H9 (cell line): ENCODE measurements around the gene NEURL2. TPM values are rescaled to one million over a fixed set of nuclear protein-coding genes. Genes with fewer than 3 reads are reported as not detected.

Source experiments
- DNase-seq: peaks from one replicate; pipeline ENCODE4 v3.0.0-alpha.2; 2017
- H2AFZ ChIP-seq: one replicate; pipeline ENCODE4 v1.6.1; 2013; ENCODE audit warnings: mild to moderate bottlenecking, low read length, control low read depth, moderate library complexity
- H2AK5ac ChIP-seq: 2 replicates; pipeline ENCODE4 v1.6.1; 2013; ENCODE audit warnings: low read length, control low read depth, mixed read lengths; ENCODE audit not compliant: insufficient read length
- H2BK120ac ChIP-seq: one replicate; pipeline ENCODE4 v1.6.1; 2013; ENCODE audit warnings: low read depth, mild to moderate bottlenecking, low read length, control low read depth, inconsistent platforms; ENCODE audit not compliant: poor library complexity, severe bottlenecking
- H2BK12ac ChIP-seq: 2 replicates; pipeline ENCODE4 v1.6.1; 2013; ENCODE audit warnings: low read length, control low read depth, mixed read lengths, low read depth; ENCODE audit not compliant: insufficient read length
- H2BK15ac ChIP-seq: 2 replicates; pipeline ENCODE4 v1.6.1; 2013; ENCODE audit warnings: low read depth, low read length, control low read depth
- H2BK20ac ChIP-seq: one replicate; pipeline ENCODE4 v1.6.1; 2013; ENCODE audit warnings: low read depth, mild to moderate bottlenecking, low read length, control low read depth, inconsistent platforms; ENCODE audit not compliant: poor library complexity, severe bottlenecking
- H2BK5ac ChIP-seq: 2 replicates; pipeline ENCODE4 v1.6.1; 2013; ENCODE audit warnings: low read length, control low read depth, mixed read lengths; ENCODE audit not compliant: insufficient read length
- H3K14ac ChIP-seq: 2 replicates; pipeline ENCODE4 v1.6.1; 2013; ENCODE audit warnings: low read length, control low read depth; ENCODE audit not compliant: insufficient read depth
- H3K18ac ChIP-seq: 2 replicates; pipeline ENCODE4 v1.6.1; 2013; ENCODE audit warnings: low read depth, mild to moderate bottlenecking, mixed read lengths, low read length, control low read depth; ENCODE audit not compliant: insufficient read length
- H3K23ac ChIP-seq: 2 replicates; pipeline ENCODE4 v1.6.1; 2013; ENCODE audit warnings: low read length, control low read depth, mixed read lengths, low read depth; ENCODE audit not compliant: insufficient read length
- H3K23me2 ChIP-seq: 2 replicates; pipeline ENCODE4 v1.6.1; 2013; ENCODE audit warnings: low read depth, mild to moderate bottlenecking, mixed read lengths, low read length, control low read depth; ENCODE audit not compliant: insufficient read length, poor library complexity, severe bottlenecking
- H3K27ac ChIP-seq: 2 replicates; pipeline ENCODE4 v1.5.1; 2013; ENCODE audit warnings: low read length, control low read depth, mixed read lengths, low read depth; ENCODE audit not compliant: insufficient read length
- H3K27me3 ChIP-seq: 2 replicates; pipeline ENCODE4 v1.6.1; 2013; ENCODE audit warnings: low read length, control low read depth, inconsistent platforms; ENCODE audit not compliant: insufficient read depth
- H3K4ac ChIP-seq: 2 replicates; pipeline ENCODE4 v1.6.1; 2013; ENCODE audit warnings: low read depth, mild to moderate bottlenecking, control low read depth, inconsistent platforms, low read length, moderate library complexity
- H3K4me1 ChIP-seq: 2 replicates; pipeline ENCODE4 v1.6.1; 2013; ENCODE audit warnings: low read length, control low read depth, inconsistent platforms; ENCODE audit not compliant: insufficient read depth
- H3K4me2 ChIP-seq: 2 replicates; pipeline ENCODE4 v1.6.1; 2013; ENCODE audit warnings: low read length, control low read depth, mixed read lengths; ENCODE audit not compliant: insufficient read length, insufficient read depth
- H3K56ac ChIP-seq: 2 replicates; pipeline ENCODE4 v1.6.1; 2013; ENCODE audit warnings: low read depth, mild to moderate bottlenecking, mixed read lengths, low read length, control low read depth; ENCODE audit not compliant: insufficient read length
- H3K79me1 ChIP-seq: 2 replicates; pipeline ENCODE4 v1.6.1; 2013; ENCODE audit warnings: low read depth, mild to moderate bottlenecking, moderate library complexity, low read length, control low read depth, inconsistent platforms; ENCODE audit not compliant: insufficient read depth, poor library complexity, severe bottlenecking
- H3K79me2 ChIP-seq: 2 replicates; pipeline ENCODE4 v1.6.1; 2013; ENCODE audit warnings: low read length, control low read depth, inconsistent platforms; ENCODE audit not compliant: insufficient read depth
- H3K9ac ChIP-seq: 2 replicates; pipeline ENCODE4 v1.6.1; 2013; ENCODE audit warnings: low read length, control low read depth, mixed read lengths; ENCODE audit not compliant: insufficient read length; ENCODE audit errors: extremely low read depth
- H3K9me3 ChIP-seq: one replicate; pipeline ENCODE4 v1.6.1; 2013; ENCODE audit warnings: low read depth, low read length, inconsistent platforms; ENCODE audit not compliant: control insufficient read depth
- H3T11ph ChIP-seq: one replicate; pipeline ENCODE4 v1.6.1; 2013; ENCODE audit warnings: mild to moderate bottlenecking, low read length, control low read depth, inconsistent platforms
- H4K20me1 ChIP-seq: one replicate; pipeline ENCODE4 v1.6.1; 2013; ENCODE audit not compliant: control insufficient read depth, insufficient read length, insufficient read depth
- H4K5ac ChIP-seq: 2 replicates; pipeline ENCODE4 v1.6.1; 2013; ENCODE audit warnings: low read depth, mild to moderate bottlenecking, mixed read lengths, low read length, control low read depth; ENCODE audit not compliant: insufficient read length
- H4K8ac ChIP-seq: replicated peaks from 2 replicates; pipeline ENCODE4 v1.6.1; 2013; ENCODE audit warnings: low read length, control low read depth, mixed read lengths, low read depth; ENCODE audit not compliant: insufficient read length
- H4K91ac ChIP-seq: 2 replicates; pipeline ENCODE4 v1.6.1; 2013; ENCODE audit warnings: low read depth, mild to moderate bottlenecking, moderate library complexity, mixed read lengths, low read length, control low read depth; ENCODE audit not compliant: insufficient read length
- H3K27ac Mint-ChIP-seq, 3 experiments: 2 replicates in 2 of 3; 3 replicates in 1 of 3; pipeline ENCODE4 v1.8.0; 2020 to 2021; ENCODE audit warnings: mixed read lengths in 3 of 3, mild to moderate bottlenecking in 1 of 3, moderate library complexity in 1 of 3
- H3K27me3 Mint-ChIP-seq: 2 replicates; pipeline ENCODE4 v1.8.0; 2021; ENCODE audit warnings: low read depth, mild to moderate bottlenecking, moderate library complexity, mixed read lengths
- H3K36me3 Mint-ChIP-seq, 3 experiments: 2 replicates in 2 of 3; 3 replicates in 1 of 3; pipeline ENCODE4 v1.8.0; 2020 to 2021; ENCODE audit warnings: low read depth in 3 of 3, mixed read lengths in 3 of 3; ENCODE audit not compliant: insufficient read depth in 1 of 3
- H3K4me1 Mint-ChIP-seq, 2 experiments: 2 replicates each; pipeline ENCODE4 v1.8.0; 2020; ENCODE audit warnings: mixed read lengths in 2 of 2
- H3K4me3 Mint-ChIP-seq, 2 experiments: 2 replicates in 1 of 2; 3 replicates in 1 of 2; pipeline ENCODE4 v1.8.0; 2020 to 2021; ENCODE audit warnings: mild to moderate bottlenecking in 2 of 2, mixed read lengths in 2 of 2, moderate library complexity in 1 of 2
- H3K9me3 Mint-ChIP-seq, 2 experiments: 2 replicates in 1 of 2; 3 replicates in 1 of 2; pipeline ENCODE4 v1.8.0; 2020; ENCODE audit warnings: mild to moderate bottlenecking in 2 of 2, mixed read lengths in 2 of 2, moderate library complexity in 1 of 2
- CTCF ChIP-seq: fragments of 200-600 bp; sonication (generic); conservative IDR thresholded peaks from 3 replicates; pipeline ENCODE4 v1.8.0; 2021; ENCODE audit warnings: antibody characterized with exemption, mild to moderate bottlenecking
- WGBS: extraction: QIAGEN DNeasy Blood & Tissue Kit; methylation state at CpG from one replicate; pipeline ENCODE4 v1.1.7; 2013; ENCODE audit warnings: missing lambda C conversion rate, low lambda C conversion rate, mixed read lengths; ENCODE audit not compliant: insufficient read length; ENCODE audit errors: extremely low coverage; 5-methylcytosine and 5-hydroxymethylcytosine counted together
- total RNA-seq: library from RNA; stranded (reverse); gene quantifications from 2 replicates; pipeline ENCODE4 v1.2.1, GENCODE V29; 2021

The NEURL2 gene
- total RNA-seq, 1 experiment from 2014 or later: 5.4 TPM

GRCh38 chr20:45898285-45898684 is 7.3 kb upstream of the NEURL2 start:
- Mint-ChIP-seq H3K4me1 (no peaks in the 10 kb centered on the region), H3K9me3 (no peaks in the 10 kb centered on the region), H3K27me3 (no peaks in the 10 kb centered on the region; the same call in 1 of the 2 replicates), H3K36me3 (peaks cover 27 to 57% (median 52%) of the 10 kb centered on the region in 3 experiments), H3K27ac (no peak overlapping the region), H3K4me3 (no peak overlapping the region)
- no peak for TF ChIP-seq CTCF
- Histone ChIP-seq H3K27me3 (no peaks in the 10 kb centered on the region), H2BK15ac (no peak overlapping the region), H3K56ac (no peak overlapping the region), H3K4me2 (no peak overlapping the region), H4K5ac (no peak overlapping the region), H3K9ac (no peak overlapping the region), H3K79me2 (no peaks in the 10 kb centered on the region), H2BK5ac (no peak overlapping the region), H3K4me1 (no peaks in the 10 kb centered on the region), H3T11ph (no peak overlapping the region), H2BK20ac (no peak overlapping the region), H3K9me3 (no peaks in the 10 kb centered on the region), H4K91ac (no peak overlapping the region), H4K8ac (no peak overlapping the region), H3K79me1 (no peaks in the 10 kb centered on the region), H3K18ac (no peak overlapping the region), H2AFZ (no peak overlapping the region), H3K23ac (no peak overlapping the region), H2BK12ac (no peak overlapping the region), H3K14ac (no peak overlapping the region), H3K27ac (no peak overlapping the region), H3K4ac (no peak overlapping the region), H2AK5ac (no peak overlapping the region), H3K23me2 (no peaks in the 10 kb centered on the region), H2BK120ac (no peak overlapping the region), H4K20me1 (no peaks in the 10 kb centered on the region)
- no CpG with 5 or more reads among the region's 12 CpGs for WGBS
- no peak for DNase-seq
